ENCODE results near the gene DSTN.
A peak's percentile ranks its signal among the peaks of the same experiment; 100 is the strongest.

DSTN gene

GRCh38 chr20:17569616-17570346 lies at the start of gene DSTN:
TSS of gene DSTN (plus strand) at chr20:17570075. CDS start at chr20:17570209, 134 bp downstream.
- peak; percentile 93 for DNase-seq (ENCODE audit: low spot score)

GRCh38 chr20:17520583-17520982 lies 49.3 kb upstream of the DSTN start:
- DNase-seq (ENCODE audit: low spot score) = no peak

GRCh38 chr20:17522528-17522927 lies 47.3 kb upstream of the DSTN start:
- DNase-seq (ENCODE audit: low spot score) = no peak

GRCh38 chr20:17523326-17523725 lies 46.5 kb upstream of the DSTN start:
- DNase-seq (ENCODE audit: low spot score) = no peak

GRCh38 chr20:17524560-17524959 lies 45.3 kb upstream of the DSTN start:
- no peak for DNase-seq (ENCODE audit: low spot score)

GRCh38 chr20:17525132-17525531 lies 44.7 kb upstream of the DSTN start:
- DNase-seq (ENCODE audit: low spot score) = no peak

- peak; percentile 24 for DNase-seq (ENCODE audit: low spot score)
Observed at GRCh38 chr20:17525650-17526049, 44.2 kb upstream of the DSTN start.

- DNase-seq (ENCODE audit: low spot score) = no peak
Observed at GRCh38 chr20:17529586-17529985, 40.3 kb upstream of the DSTN start.

- DNase-seq (ENCODE audit: low spot score) = no peak
Observed at GRCh38 chr20:17530153-17530552, 39.7 kb upstream of the DSTN start.

- DNase-seq (ENCODE audit: low spot score) = peak; percentile 55
Observed at GRCh38 chr20:17530716-17531664, 38.9 kb upstream of the DSTN start, which contains the start of gene BFSP1. TSS of gene BFSP1 (minus strand) at chr20:17531379. CDS start at chr20:17531329, 50 bp downstream.

- DNase-seq (ENCODE audit: low spot score) = no peak
Observed at GRCh38 chr20:17531665-17532025, 38.2 kb upstream of the DSTN start.

GRCh38 chr20:17533396-17533795 lies 36.5 kb upstream of the DSTN start:
- no peak for DNase-seq (ENCODE audit: low spot score)

- DNase-seq (ENCODE audit: low spot score) = no peak
Observed at GRCh38 chr20:17534077-17534476, 35.8 kb upstream of the DSTN start.

GRCh38 chr20:17536944-17537444 lies 32.9 kb upstream of the DSTN start:
- DNase-seq (ENCODE audit: low spot score) = peak; percentile 76

- no peak for DNase-seq (ENCODE audit: low spot score)
Observed at GRCh38 chr20:17537959-17538358, 31.9 kb upstream of the DSTN start.

- DNase-seq (ENCODE audit: low spot score) = peak; percentile 48
Observed at GRCh38 chr20:17538517-17539170, 31.2 kb upstream of the DSTN start.

GRCh38 chr20:17541596-17541995 lies 28.3 kb upstream of the DSTN start:
- no peak for DNase-seq (ENCODE audit: low spot score)

GRCh38 chr20:17541996-17542395 lies 27.9 kb upstream of the DSTN start:
- DNase-seq (ENCODE audit: low spot score) = no peak

GRCh38 chr20:17542481-17542880 lies 27.4 kb upstream of the DSTN start:
- no peak for DNase-seq (ENCODE audit: low spot score)

GRCh38 chr20:17542993-17543412 lies 26.9 kb upstream of the DSTN start:
- DNase-seq (ENCODE audit: low spot score) = no peak

GRCh38 chr20:17543531-17544131 lies 26.2 kb upstream of the DSTN start:
- DNase-seq (ENCODE audit: low spot score) = no peak

- DNase-seq (ENCODE audit: low spot score) = no peak
Observed at GRCh38 chr20:17545127-17545526, 24.7 kb upstream of the DSTN start.
